Uterus (tissue), 4 donors: ENCODE data around the gene SPC25. TPM values are rescaled to one million over a fixed set of nuclear protein-coding genes. Genes with fewer than 3 reads are reported as not detected.
A peak's percentile ranks its signal among the peaks of the same experiment; 100 is the strongest.

ENCODE experiments used
- DNase-seq, 2 donors: peaks; one replicate each; pipeline ENCODE4 v3.0.0-alpha.2; 2019 to 2020
- H3K27ac ChIP-seq, 2 donors: fragments of 200-600 bp; sonication (generic); 1 replicate in 1 of 2; 2 replicates in 1 of 2; pipeline ENCODE4 v1.5.1; 2016 to 2018
- H3K27me3 ChIP-seq, 2 donors: fragments of 200-600 bp; sonication (generic); one replicate each; pipeline ENCODE4 v1.5.1; 2018 to 2019; ENCODE audit warnings: control low read depth in 1 of 2
- H3K36me3 ChIP-seq, 2 donors: fragments of 200-600 bp; sonication (generic); one replicate each; pipeline ENCODE4 v1.5.1; 2019; ENCODE audit warnings: control low read depth in 1 of 2
- H3K4me1 ChIP-seq, 2 donors: fragments of 200-600 bp; sonication (generic); one replicate each; pipeline ENCODE4 v1.5.1; 2018 to 2019; ENCODE audit warnings: control low read depth in 1 of 2
- H3K4me3 ChIP-seq, 2 donors: fragments of 200-600 bp; sonication (generic); 1 replicate in 1 of 2; 2 replicates in 1 of 2; pipeline ENCODE4 v1.5.1; 2018 to 2019; ENCODE audit warnings: mild to moderate bottlenecking in 1 of 2
- H3K9me3 ChIP-seq, 2 donors: fragments of 200-600 bp; sonication (generic); one replicate each; pipeline ENCODE4 v1.5.1; 2019; ENCODE audit warnings: control low read depth in 1 of 2
- POLR2A ChIP-seq, 2 donors: fragments of 450-650 bp; IDR thresholded peaks; one replicate each; pipeline ENCODE4 v1.6.1; 2016; ENCODE audit warnings: antibody characterized with exemption in 2 of 2, mild to moderate bottlenecking in 1 of 2, moderate library complexity in 1 of 2
- intact Hi-C: fragments of 100-400 bp; cut with DNase I; formaldehyde crosslinking; loops from one replicate; pipeline ENCODE4 v1.15.1; 2023; ENCODE audit warnings: low total_unique reads
- total RNA-seq, 4 donors: library from RNA; depleted of rRNA in 3 of 4; stranded (reverse); fragments of >200 nt in 3 of 4; gene quantifications; one replicate each; pipeline versions ENCODE4 v1.1.0 to v1.2.4, GENCODE V29; 2014 to 2023
- TF ChIP-seq, protein P1 (sequence below), 4 experiments: fragments of 200-600 bp in 2 of 4; fragments of 450-650 bp in 2 of 4; sonication (generic) in 2 of 4; IDR thresholded peaks; one replicate each; pipeline ENCODE4 v1.5.1; 2016 to 2019; ENCODE audit warnings: antibody characterized with exemption in 4 of 4, mild to moderate bottlenecking in 2 of 4, moderate library complexity in 1 of 4
- donor health status: DM: yes; HTN: yes; CAD: no.

Gene SPC25
- total RNA-seq, 4 donors from 2014 or later: 0.43 to 9.5 TPM; not detected in 2

DNA sequence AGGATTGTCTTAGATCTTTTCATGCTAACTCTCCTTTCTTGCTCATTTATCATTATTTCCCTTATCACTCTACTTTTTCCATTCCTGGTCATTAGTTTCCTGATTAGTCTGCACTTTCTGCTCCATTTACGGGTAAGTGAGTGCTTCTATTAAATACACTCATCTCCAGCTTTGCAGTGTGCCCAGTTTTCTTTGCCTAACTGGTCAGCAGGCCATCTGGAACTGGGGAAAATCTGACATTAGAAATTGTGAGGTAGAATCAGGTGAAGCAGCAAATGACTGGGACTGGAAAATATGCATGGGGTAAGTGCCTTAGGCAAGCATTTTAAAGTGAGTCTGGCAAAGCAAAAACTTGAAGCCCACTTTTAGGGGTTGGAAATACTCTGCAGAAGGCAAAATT, 40.0 kb upstream of the SPC25 start:
- no peaks in the 10 kb centered on the region for H3K36me3 ChIP-seq
- no peak overlapping the region for H3K27ac ChIP-seq
- no peaks in the 10 kb centered on the region for H3K9me3 ChIP-seq
- H3K4me3 ChIP-seq: no peak overlapping the region
- intact Hi-C loops: no loop called here
- no peaks in the 10 kb centered on the region for H3K27me3 ChIP-seq
- H3K4me1 ChIP-seq: no peaks in the 10 kb centered on the region
- no peak for DNase-seq
- TF ChIP-seq POLR2A (IDR thresholded peaks at IDR 0.05): no peak
- TF ChIP-seq, protein P1, sequence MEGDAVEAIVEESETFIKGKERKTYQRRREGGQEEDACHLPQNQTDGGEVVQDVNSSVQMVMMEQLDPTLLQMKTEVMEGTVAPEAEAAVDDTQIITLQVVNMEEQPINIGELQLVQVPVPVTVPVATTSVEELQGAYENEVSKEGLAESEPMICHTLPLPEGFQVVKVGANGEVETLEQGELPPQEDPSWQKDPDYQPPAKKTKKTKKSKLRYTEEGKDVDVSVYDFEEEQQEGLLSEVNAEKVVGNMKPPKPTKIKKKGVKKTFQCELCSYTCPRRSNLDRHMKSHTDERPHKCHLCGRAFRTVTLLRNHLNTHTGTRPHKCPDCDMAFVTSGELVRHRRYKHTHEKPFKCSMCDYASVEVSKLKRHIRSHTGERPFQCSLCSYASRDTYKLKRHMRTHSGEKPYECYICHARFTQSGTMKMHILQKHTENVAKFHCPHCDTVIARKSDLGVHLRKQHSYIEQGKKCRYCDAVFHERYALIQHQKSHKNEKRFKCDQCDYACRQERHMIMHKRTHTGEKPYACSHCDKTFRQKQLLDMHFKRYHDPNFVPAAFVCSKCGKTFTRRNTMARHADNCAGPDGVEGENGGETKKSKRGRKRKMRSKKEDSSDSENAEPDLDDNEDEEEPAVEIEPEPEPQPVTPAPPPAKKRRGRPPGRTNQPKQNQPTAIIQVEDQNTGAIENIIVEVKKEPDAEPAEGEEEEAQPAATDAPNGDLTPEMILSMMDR (IDR thresholded peaks at IDR 0.05): no peak

DNA sequence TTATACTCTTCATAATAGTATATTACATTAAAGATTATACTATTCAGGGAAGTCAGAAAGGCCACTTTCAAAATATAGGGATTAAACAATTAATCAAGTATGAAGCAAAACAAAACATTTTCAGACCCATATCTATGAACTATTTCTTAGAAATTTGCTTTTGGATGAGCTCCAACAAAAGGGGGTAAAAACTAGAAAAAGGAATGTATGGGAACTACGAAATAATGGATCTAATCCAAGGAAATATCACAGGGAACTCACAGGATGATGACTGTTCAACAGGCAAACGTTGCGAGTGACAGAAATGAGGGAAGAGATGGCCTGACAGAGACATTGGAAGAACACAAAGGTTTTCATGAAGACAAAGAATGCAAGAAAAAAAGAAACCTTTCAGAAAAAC, 38.8 kb upstream of the SPC25 start:
- no peaks in the 10 kb centered on the region for H3K9me3 ChIP-seq
- DNase-seq: no peak
- H3K27ac ChIP-seq: no peak overlapping the region
- no peaks in the 10 kb centered on the region for H3K27me3 ChIP-seq
- H3K4me1 ChIP-seq: no peaks in the 10 kb centered on the region
- no peaks in the 10 kb centered on the region for H3K36me3 ChIP-seq
- TF ChIP-seq, protein P1 (IDR thresholded peaks at IDR 0.05): no peak
- no peak for TF ChIP-seq POLR2A (IDR thresholded peaks at IDR 0.05)
- intact Hi-C loops: no loop called here
- no peak overlapping the region for H3K4me3 ChIP-seq

DNA sequence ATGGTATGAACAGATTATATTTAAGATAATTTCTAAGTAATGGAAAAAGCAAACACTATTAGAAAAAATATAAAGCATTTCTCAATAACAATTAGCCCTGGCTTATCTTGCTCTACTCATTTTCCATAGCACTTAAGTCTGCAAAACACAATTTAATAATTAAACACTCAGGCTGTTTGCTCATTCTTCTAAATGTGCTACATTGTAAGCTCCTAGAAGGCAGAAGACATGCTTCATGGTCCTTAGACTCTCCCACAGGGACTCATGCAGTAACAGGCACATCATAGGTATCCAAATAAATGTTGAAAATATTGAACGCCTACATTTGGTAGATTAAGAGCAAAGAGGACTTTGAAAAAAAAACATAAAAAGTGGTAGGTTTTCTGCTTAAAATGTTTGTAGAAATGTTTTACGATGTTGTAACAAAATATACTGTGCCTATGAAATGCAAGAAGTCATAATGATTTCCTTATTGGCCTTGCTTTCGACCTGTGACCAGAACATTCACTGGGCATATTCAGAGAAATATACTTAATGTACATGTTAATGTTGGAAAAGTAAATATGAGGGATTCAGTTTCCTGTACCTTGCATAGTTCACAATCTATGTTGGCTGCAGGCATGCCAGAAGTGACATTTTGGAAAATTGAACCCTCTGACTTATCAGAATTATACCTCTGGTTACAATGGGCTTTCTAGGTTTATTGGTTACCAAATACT, 38.0 kb upstream of the SPC25 start:
- Histone ChIP-seq H3K27me3 (no peaks in the 10 kb centered on the region), H3K4me3 (no peak overlapping the region), H3K9me3 (no peaks in the 10 kb centered on the region), H3K36me3 (no peaks in the 10 kb centered on the region), H3K4me1 (no peaks in the 10 kb centered on the region), H3K27ac (no peak overlapping the region)
- TF ChIP-seq POLR2A (IDR thresholded peaks at IDR 0.05): no peak
- TF ChIP-seq, protein P1 (IDR thresholded peaks at IDR 0.05): no peak
- intact Hi-C loops: no loop called here
- no peak for DNase-seq

DNA sequence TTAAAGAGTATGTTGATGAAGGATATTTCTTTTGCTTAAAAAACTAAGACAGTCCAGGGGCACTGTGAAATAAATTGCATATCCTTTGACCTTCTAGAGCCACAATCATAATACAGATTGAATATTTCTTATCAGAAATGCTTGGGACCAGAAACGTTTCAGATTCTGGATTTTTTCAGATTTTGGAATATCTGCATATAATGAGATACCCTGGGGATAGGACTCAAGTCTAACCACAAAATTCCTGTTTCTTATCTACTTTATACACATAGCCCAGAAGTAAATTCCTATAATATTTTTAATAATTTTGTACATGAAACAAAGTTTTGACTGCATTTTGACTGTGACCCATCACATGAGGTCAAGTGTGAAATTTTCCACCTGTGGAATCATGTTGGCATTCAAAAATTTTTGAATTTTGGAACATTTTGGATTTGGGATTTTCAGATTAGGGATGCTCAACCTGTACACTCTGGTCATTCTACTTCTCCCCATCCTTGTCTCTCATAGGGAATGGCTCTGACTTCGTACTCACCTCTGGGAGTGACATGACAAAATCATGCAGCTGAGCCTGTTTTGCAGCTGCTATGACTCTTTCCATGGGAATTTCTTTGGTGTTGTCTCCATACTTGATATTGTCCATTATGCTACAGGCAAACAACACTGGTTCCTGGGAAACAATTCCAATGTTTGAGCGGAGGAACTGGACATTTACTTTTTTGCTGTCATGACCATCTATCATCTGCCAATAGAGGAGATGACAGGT, 36.6 kb upstream of the SPC25 start:
- no peak for DNase-seq
- Histone ChIP-seq H3K27ac (no peak overlapping the region), H3K36me3 (no peaks in the 10 kb centered on the region), H3K4me1 (no peaks in the 10 kb centered on the region), H3K9me3 (no peaks in the 10 kb centered on the region), H3K4me3 (no peak overlapping the region), H3K27me3 (no peaks in the 10 kb centered on the region)
- TF ChIP-seq, protein P1 (IDR thresholded peaks at IDR 0.05): no peak
- TF ChIP-seq POLR2A (IDR thresholded peaks at IDR 0.05): no peak
- intact Hi-C loops: no loop called here

DNA sequence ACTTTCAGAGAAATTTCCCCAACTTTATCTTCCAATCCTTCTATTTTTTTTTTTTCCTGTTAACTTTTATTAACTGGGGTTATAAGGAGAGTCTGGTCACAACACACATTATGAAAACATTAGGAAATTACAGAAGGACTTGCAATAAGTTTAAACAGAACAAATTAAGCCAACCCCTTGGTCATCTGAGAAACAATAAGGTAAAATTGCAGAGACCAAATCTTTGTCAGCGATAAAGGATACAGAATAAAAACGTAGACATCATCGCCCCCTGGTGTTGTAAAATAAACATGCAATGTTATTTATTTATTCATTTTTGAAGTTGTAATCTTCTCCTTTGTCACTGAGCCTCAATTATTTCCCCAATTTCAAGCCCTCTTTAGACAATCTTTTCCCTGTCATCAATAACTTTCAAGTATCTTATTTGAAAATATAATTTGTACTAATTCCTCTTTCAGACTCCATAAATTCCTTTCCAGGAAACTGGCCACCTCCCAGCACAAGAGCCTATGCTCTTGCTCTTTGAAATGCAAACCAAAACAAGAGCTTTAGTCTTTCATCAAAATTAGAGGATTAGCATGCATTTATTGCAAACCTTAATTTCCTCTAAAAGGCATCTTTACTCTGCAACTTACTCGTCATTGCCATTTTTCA, 30.4 kb upstream of the SPC25 start:
- no peak for DNase-seq
- Histone ChIP-seq H3K27ac (no peak overlapping the region), H3K36me3 (no peaks in the 10 kb centered on the region), H3K4me3 (no peak overlapping the region), H3K9me3 (no peaks in the 10 kb centered on the region), H3K27me3 (no peaks in the 10 kb centered on the region), H3K4me1 (no peaks in the 10 kb centered on the region)
- TF ChIP-seq POLR2A (IDR thresholded peaks at IDR 0.05): no peak
- TF ChIP-seq, protein P1 (IDR thresholded peaks at IDR 0.05): peak; percentile 44 to 57 (median 53)
- intact Hi-C loops: no loop called here
